HS-27A (cell line): ENCODE data around the gene LTO1.
"Not testable (repeated sequence)": the region's sequence is repeated elsewhere in the genome, so short reads cannot be mapped to it uniquely, and the experiment has no call there.

ENCODE experiments used
- DNase-seq: peaks from one replicate; pipeline ENCODE4 v3.0.0-alpha.2; 2012; ENCODE audit warnings: low read depth, missing footprints

The LTO1 gene

GRCh38 chr11:69700278-69701140 lies 25.4 kb upstream of the LTO1 start:
- DNase-seq, result peak; percentile 23

GRCh38 chr11:69699213-69699612 lies 24.1 kb upstream of the LTO1 start:
- DNase-seq, result no peak

GRCh38 chr11:69698362-69698761 lies 23.2 kb upstream of the LTO1 start:
- DNase-seq, result no peak

- DNase-seq, result no peak
These were observed 22.7 kb upstream of the LTO1 start for GRCh38 chr11:69697861-69698260.

- no peak for DNase-seq
These were observed 22.3 kb upstream of the LTO1 start for GRCh38 chr11:69697469-69697843.

DNA sequence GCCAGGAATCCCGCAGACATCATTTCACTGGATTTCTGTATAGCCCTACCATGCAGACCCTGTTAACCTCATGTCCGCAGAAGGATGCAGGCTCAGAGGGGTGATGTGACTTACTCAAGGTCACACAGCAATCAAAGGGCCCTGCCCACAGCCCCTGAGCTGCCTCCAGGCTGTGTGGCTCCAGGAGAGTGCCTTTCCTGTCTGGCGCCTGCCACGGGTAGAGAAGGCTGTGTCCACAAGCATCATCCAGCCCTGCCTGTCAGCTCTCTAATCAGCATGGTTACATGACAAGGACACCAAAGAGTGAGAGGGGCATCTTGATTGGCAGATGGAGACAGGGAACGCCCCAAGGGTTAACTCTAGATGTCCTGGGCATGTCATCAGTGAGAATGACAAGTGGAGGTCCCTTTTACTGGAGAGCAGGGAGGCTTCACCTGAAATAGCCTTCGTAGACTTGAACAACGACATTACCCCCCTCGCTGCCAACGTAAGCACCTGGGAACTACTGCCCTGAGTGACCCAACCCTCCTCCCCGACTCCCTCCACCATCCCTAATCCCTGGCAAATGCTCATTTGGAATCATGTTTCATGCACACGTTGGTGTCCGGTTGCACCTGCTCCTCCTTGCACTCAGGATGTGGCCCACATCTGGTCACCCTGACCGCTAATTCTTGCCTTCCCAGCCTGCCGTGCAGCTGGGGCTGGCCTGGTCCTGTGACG lies 21.8 kb upstream of the LTO1 start:
- DNase-seq, result no peak

- DNase-seq, result not testable (repeated sequence)
These were observed 20.8 kb upstream of the LTO1 start for GRCh38 chr11:69695995-69696394.

DNA sequence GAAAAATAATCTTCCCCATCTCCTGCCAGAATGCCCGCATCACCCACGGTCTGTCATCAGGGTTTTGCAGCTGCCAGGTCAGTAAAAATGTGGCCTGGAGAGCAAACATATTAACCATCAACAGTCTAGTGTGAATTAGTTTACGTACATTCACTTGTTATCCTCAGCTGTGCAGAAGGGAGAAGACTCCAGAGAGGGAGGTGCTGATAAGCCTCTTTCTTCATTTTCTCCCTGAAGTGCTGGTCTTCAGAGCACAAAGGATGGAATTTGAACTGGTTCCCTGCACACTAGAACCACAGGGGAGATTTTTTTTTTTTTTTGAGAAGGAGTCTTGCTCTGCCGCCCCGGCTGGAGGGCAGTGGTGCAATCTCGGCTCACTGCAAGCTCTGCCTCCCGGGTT lies 20.4 kb upstream of the LTO1 start:
- DNase-seq, result no peak

DNA sequence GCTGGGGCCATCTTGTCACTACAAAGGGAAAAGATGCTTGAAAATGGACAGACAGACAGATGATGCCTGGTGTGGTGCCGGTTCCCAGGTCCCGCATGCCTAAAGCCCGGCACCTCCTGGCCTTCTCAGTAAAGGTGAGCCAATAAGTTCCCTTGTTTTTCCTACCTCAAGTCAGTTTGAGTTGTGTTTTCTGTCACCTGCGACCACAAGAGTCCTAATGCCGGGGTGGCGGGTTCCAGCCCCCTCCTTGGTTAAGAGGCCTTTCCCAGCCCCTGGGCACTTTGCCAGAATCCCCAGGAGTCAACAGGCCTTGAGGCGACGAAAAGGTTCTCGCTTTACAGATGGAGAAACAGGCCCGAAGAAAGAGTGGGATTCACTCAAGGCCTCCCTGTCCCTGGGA lies 19.6 kb upstream of the LTO1 start:
- no peak for DNase-seq

DNA sequence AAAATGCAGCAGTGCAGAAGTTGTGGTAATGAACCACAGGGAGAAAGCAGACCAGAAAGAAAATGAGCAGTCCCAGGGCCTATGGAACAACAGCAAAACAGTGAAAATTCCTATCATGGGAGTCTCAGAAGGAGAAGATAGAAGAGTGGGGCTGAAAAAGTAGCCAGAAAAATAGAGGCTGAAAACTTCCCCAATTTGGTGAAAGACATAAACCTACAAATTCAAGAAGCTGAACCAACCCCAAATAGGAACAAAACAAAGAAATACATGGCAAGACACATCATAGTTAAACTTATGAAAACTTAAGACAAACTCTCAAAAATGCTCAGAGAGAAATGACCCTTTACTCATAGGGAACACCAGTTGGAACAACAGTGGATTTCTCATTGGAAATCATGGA lies 17.3 kb upstream of the LTO1 start:
- no peak for DNase-seq

DNA sequence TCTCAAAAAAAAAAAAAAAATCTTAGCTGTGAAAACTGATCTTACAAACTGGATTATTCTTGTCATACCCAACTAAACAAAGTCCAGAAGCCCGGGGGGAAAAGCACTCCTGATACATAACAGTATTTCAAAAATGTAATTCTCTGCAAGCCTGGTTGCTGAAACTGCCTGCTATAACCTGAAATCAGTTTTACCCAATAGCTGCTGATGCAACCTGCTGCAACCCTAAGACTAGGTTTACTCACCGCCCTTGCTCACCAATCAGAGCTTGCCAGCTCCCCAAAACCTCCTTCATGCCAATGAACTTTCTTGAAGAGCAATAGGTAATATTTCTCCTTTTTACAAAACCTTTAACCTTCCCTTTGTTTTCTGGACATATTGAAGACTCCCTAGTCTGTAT lies 16.3 kb upstream of the LTO1 start:
- DNase-seq, result no peak

DNA sequence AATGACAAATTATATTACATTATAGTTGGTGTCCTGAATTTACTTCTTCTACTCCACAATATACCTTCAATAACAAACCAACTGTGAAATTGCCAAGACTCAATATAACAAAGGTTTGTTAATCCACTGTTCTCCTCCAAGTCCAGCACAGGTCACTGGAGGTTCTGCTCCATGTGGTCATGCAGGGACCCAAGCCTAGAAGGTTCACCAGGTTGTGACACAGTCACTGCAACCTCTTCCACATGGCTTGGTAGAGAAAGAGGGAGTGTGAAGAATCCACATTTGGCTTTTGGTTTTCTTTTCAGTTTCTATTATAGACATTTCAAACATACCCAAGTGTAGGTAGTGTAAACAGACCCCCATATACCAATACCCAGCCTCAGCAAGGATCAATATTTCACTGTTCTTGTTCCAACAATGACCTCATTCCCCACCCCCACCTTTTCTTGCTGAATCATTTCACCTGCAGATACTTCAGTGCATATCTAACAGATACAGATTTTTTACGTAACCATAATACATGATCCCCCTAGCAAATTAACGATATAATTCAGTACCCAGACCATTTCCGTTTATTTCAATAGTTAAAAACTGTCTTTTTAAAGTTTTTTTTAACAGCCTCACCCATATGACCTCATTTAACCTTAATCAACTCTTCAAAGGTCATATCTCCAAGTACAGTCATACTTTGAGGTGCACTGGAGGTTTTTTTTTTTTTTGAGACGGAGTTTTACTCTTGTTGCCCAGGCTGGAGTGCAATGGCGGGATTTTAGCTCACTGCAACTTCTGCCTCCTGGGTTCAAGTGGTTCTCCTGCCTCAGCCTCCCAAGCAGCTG lies 14.5 kb upstream of the LTO1 start:
- DNase-seq, result no peak

- not testable (repeated sequence) for DNase-seq
These were observed 13.0 kb upstream of the LTO1 start for GRCh38 chr11:69687969-69688771.

DNA sequence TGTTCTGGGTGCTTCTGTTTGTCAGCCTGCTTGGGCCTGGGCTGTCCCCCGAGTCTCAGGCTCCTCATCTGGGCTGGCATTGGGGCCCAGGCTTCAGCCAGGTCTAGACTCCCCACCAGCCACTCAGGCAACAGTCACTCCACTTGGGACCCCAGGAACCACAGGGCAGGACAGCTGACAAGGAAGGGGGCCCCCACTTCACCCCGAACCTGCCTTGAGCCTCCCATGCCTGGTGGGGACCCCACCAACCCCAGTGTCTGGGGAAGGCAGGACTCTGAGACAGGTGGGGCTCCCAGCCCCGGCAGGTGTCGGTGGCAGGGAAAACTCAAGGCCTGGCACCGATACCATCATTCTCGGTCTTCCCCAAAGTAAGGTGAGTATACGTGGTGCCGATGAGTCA lies 11.7 kb upstream of the LTO1 start:
- no peak for DNase-seq

DNA sequence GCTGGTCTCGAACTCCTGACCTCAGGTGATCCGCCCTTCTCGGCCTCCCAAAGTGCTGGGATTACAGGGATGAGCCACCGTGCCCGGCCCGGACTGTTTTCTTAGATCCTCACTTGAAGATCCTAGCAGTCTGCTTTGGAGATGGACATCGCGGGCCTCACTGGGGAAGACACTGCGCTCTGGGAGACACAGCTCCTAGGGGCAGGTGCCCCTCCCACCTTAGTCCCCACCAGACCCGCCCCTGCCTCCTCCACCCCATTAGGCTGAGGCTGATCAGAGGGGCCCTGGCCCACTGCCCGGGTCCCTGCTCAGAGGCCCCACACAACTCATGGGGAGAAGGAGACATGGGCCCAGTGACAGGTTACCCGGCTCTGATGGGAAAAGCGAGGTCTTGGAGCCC lies 11.3 kb upstream of the LTO1 start:
- no peak for DNase-seq

DNA sequence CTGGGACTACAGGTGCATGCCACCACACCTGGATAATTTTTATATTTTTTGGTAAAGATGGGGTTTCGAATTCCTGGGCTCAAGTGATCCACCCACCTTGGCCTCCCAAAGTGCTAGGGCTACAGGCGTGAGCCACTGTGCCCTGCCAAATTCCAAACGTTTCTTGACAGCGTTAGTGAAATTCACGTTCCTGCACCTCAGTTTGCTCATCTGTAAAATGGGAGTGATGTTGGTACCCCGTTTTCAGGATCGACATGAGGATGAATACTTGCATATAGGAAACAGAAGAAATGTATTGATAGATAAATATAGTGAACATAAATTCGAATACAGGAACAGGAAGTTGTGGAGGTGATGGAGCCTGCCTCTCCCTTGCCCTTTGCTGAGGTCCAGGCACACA lies 10.2 kb upstream of the LTO1 start:
- no peak for DNase-seq

- DNase-seq, result no peak
These were observed 9.5 kb upstream of the LTO1 start for GRCh38 chr11:69684651-69685050.

DNA sequence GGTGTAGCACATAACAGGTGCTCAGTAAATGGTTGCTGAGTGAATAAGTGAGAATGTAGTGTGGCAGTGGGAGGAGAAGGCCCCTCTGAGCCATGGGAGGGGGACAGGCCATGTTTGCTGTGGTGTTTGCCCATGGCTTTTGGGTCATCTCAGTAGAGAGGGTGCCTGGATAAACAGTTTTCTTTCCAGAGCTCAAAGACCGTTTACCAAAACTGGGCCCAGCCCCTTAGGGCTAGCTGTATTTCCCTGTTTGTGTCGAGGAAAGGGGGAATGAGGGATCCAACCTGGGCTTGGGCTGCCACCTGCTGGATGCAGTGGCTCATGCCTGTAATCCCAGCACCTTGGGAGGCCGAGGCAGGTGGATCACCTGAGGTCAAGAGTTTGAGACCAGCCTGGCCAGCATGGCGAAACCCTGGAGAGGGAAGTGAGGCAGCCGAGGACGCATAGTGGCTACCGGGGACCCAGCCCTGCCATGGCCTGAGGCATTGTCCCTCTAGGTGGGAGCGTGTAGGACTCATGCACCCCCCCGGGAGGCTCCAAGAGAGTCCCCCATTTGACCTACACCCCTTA lies 8.7 kb upstream of the LTO1 start:
- DNase-seq, result no peak

DNA sequence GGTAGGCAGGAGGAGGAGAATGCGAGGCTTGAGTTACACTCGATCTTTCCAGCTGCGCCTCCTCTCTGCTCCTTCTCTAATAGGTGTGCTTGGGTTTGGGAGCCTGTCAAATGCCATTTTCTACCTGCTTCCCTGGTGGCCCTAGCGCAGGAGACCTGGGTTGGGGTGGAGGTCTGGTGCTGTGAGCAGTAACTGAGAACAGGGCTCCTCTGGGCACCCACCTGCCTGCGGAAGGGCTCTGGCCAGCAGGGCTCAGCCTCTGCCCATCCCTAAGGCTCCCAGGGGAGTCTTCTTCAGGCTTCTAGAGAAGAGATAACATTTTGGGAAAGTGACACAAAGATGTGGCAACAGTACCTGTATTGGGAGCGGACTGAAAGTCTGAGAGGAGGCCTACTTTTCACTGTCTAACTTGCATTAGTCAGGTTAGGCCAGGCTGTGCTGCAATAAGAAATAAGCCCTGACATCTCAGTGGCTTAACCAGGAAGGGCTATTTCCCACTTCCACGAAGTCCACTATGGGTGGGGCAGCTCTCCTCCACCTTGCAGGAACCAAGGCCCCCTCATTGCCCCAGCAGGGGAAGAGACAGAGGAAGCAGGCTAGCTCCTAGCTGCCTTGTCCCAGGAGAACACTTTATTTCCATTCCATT lies 7.7 kb upstream of the LTO1 start:
- no peak for DNase-seq

DNA sequence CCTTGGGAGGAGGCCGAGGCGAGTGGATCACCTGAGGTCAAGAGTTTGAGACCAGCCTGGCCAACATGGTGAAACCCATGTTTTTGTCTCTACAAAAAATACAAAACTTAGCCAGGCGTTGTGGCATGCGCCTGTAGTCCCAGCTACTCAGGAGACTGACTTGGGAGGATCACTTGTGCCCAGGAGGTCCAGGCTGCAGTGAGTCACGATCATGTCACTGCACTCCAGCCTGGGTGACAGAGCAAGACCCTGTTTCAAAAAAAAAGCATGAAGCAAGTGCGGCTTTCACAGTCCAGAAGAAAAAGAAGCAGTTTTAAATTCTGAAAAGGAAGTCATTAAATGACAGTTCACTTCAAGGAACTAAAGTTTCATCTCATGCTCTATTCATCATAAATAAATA lies 7.1 kb upstream of the LTO1 start:
- DNase-seq, result no peak

GRCh38 chr11:69680688-69681087 lies 5.5 kb upstream of the LTO1 start:
- no peak for DNase-seq
